ENCODE measurements around the gene TMEM63A.

TMEM63A gene

DNA sequence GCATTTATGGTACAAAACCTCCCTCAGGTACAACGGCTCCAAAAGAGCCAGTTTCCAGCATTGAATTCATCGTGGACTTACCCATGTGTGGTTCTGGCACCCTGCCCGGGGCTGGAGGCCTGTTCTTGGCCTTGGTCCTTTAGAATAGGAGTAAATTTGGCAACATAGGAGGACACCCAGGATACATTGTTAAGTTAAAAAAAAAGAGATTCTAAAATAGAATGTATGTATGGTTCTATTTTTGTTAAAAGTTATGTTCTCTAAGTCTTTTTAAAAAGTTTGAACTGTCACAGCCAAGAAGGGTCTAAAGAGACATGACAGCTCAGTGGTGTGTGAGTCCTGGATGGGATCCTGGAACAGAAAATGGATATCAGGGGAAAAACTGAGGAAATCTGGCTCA, 46.3 kb downstream of the TMEM63A start:
- Mint-ChIP-seq H3K4me3 (no peak overlapping the region), H3K36me3 (no peaks in the 10 kb centered on the region), H3K27me3 (no peaks in the 10 kb centered on the region), H3K27ac (peak overlapping the region; percentile 55), H3K9me3 (no peaks in the 10 kb centered on the region), H3K4me1 (peaks cover 18% of the 10 kb centered on the region)

GRCh38 chr1:225834417-225835329, 47.5 kb downstream of the TMEM63A start:
- peaks cover 7% of the 10 kb centered on the region for H3K4me1 Mint-ChIP-seq
- no peak overlapping the region for H3K27ac Mint-ChIP-seq
- H3K4me3 Mint-ChIP-seq = no peak overlapping the region
- no peaks in the 10 kb centered on the region for H3K27me3 Mint-ChIP-seq
- no peaks in the 10 kb centered on the region for H3K36me3 Mint-ChIP-seq
- no peaks in the 10 kb centered on the region for H3K9me3 Mint-ChIP-seq

GRCh38 chr1:225830841-225831240, 51.3 kb downstream of the TMEM63A start:
- peak overlapping the region; percentile 55 for H3K27ac Mint-ChIP-seq
- no peaks in the 10 kb centered on the region for H3K27me3 Mint-ChIP-seq
- no peaks in the 10 kb centered on the region for H3K4me1 Mint-ChIP-seq
- no peaks in the 10 kb centered on the region for H3K9me3 Mint-ChIP-seq
- H3K4me3 Mint-ChIP-seq = no peak overlapping the region
- no peaks in the 10 kb centered on the region for H3K36me3 Mint-ChIP-seq

GRCh38 chr1:225828706-225829345, 53.4 kb downstream of the TMEM63A start:
- H3K9me3 Mint-ChIP-seq = no peaks in the 10 kb centered on the region
- H3K36me3 Mint-ChIP-seq = no peaks in the 10 kb centered on the region
- no peaks in the 10 kb centered on the region for H3K4me1 Mint-ChIP-seq
- no peak overlapping the region for H3K27ac Mint-ChIP-seq
- H3K4me3 Mint-ChIP-seq = no peak overlapping the region
- no peaks in the 10 kb centered on the region for H3K27me3 Mint-ChIP-seq

GRCh38 chr1:225827076-225827475, 55.1 kb downstream of the TMEM63A start:
- no peaks in the 10 kb centered on the region for H3K27me3 Mint-ChIP-seq
- no peak overlapping the region for H3K4me3 Mint-ChIP-seq
- H3K9me3 Mint-ChIP-seq = no peaks in the 10 kb centered on the region
- H3K36me3 Mint-ChIP-seq = no peaks in the 10 kb centered on the region
- H3K27ac Mint-ChIP-seq = no peak overlapping the region
- H3K4me1 Mint-ChIP-seq = no peaks in the 10 kb centered on the region

- Mint-ChIP-seq H3K36me3 (no peaks in the 10 kb centered on the region), H3K4me1 (no peaks in the 10 kb centered on the region), H3K4me3 (no peak overlapping the region), H3K27ac (no peak overlapping the region), H3K9me3 (no peaks in the 10 kb centered on the region), H3K27me3 (no peaks in the 10 kb centered on the region)
Observed at GRCh38 chr1:225825607-225826007, 56.6 kb downstream of the TMEM63A start.

DNA sequence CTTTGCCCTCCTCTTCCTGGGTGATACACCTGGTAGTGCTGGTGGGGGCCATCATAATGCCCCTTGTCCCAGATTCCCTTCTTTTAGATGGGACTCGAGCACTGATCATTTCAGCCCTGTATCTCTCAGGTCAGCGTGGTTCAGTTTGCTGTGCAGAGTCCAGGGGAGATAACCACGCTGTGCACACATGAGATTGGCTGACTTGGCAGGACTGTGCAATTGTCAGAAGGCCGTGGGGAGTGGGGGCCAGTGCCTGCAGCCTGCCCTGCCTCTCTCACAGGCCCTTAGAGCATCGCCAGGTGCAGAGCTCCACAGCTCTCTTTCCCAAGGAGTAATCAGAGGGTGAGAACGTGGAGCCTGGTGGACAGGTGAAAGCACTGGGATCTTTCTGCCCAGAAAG, 57.1 kb downstream of the TMEM63A start:
- H3K4me3 Mint-ChIP-seq = no peak overlapping the region
- no peaks in the 10 kb centered on the region for H3K27me3 Mint-ChIP-seq
- no peaks in the 10 kb centered on the region for H3K36me3 Mint-ChIP-seq
- H3K9me3 Mint-ChIP-seq = no peaks in the 10 kb centered on the region
- H3K27ac Mint-ChIP-seq = no peak overlapping the region
- no peaks in the 10 kb centered on the region for H3K4me1 Mint-ChIP-seq

GRCh38 chr1:225824533-225824941, 57.6 kb downstream of the TMEM63A start:
- no peaks in the 10 kb centered on the region for H3K27me3 Mint-ChIP-seq
- H3K4me1 Mint-ChIP-seq = no peaks in the 10 kb centered on the region
- no peaks in the 10 kb centered on the region for H3K9me3 Mint-ChIP-seq
- H3K27ac Mint-ChIP-seq = no peak overlapping the region
- no peak overlapping the region for H3K4me3 Mint-ChIP-seq
- H3K36me3 Mint-ChIP-seq = no peaks in the 10 kb centered on the region

GRCh38 chr1:225823811-225824261, 58.3 kb downstream of the TMEM63A start:
- Mint-ChIP-seq H3K27ac (no peak overlapping the region), H3K9me3 (no peaks in the 10 kb centered on the region), H3K27me3 (no peaks in the 10 kb centered on the region), H3K4me3 (no peak overlapping the region), H3K36me3 (no peaks in the 10 kb centered on the region), H3K4me1 (no peaks in the 10 kb centered on the region)

- Mint-ChIP-seq H3K36me3 (no peaks in the 10 kb centered on the region), H3K27me3 (no peaks in the 10 kb centered on the region)
Observed at GRCh38 chr1:225822655-225823403, 59.4 kb downstream of the TMEM63A start.

DNA sequence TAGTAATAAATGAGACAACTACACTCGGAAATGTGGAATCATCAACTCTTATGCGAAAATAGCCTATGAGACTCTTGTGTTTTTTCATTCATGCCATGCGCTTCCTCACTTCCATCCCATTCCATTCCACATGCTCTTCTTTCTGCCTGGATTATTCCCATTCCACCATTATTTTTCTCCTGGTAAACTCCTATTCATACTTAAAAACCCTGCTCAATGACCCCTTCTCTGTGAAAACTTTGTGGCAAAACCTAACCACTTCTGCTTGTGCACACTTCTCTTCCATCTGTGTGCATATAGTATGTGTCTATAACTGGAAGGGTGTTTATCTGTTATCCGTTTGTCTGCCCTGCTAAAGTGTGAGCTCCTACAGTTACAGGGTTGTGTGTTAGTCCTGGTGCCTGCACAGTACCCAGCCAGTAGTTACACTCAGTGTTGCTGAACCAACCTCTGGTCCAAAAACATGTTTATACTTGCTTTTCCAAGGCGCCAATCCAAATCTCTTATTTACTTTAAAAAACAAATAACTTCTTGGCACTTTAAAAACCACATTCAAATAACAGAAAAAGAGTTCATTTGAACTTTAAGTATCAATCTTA, 61.6 kb downstream of the TMEM63A start:
- H3K36me3 Mint-ChIP-seq = no peaks in the 10 kb centered on the region
- no peaks in the 10 kb centered on the region for H3K27me3 Mint-ChIP-seq
- no peaks in the 10 kb centered on the region for H3K9me3 Mint-ChIP-seq
- H3K4me3 Mint-ChIP-seq = no peak overlapping the region
- H3K4me1 Mint-ChIP-seq = no peaks in the 10 kb centered on the region
- no peak overlapping the region for H3K27ac Mint-ChIP-seq

More at GRCh38 chr1:225822655-225823403, 59.4 kb downstream of the TMEM63A start:
- H3K4me3 Mint-ChIP-seq = no peak overlapping the region
- no peaks in the 10 kb centered on the region for H3K9me3 Mint-ChIP-seq
- H3K4me1 Mint-ChIP-seq = no peaks in the 10 kb centered on the region
- H3K27ac Mint-ChIP-seq = no peak overlapping the region

GRCh38 chr1:225819346-225820192, 62.6 kb downstream of the TMEM63A start:
- Mint-ChIP-seq H3K27me3 (no peaks in the 10 kb centered on the region), H3K4me3 (no peak overlapping the region), H3K9me3 (no peaks in the 10 kb centered on the region), H3K4me1 (no peaks in the 10 kb centered on the region), H3K27ac (peak overlapping the region; percentile 84), H3K36me3 (no peaks in the 10 kb centered on the region)

DNA sequence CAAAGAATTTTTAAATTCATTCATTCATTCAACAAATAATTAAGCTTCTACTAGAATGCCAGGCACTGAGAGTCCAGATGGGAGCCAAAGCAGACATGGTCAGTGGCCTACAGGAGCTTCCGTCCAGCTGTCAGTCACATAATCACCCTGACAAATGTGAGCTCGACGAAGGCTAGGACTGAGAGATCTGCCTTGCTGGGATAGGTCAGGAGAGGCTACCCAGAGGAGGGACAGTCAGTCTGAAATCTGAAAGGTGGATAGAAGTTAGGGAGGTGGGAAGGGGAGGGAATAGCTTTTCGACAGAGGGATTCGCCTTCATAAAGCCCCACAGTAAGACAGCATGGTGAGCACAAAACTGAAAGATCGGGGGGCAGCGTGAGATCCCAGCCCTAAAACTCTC, 64.0 kb downstream of the TMEM63A start:
- no peaks in the 10 kb centered on the region for H3K36me3 Mint-ChIP-seq
- no peak overlapping the region for H3K4me3 Mint-ChIP-seq
- no peaks in the 10 kb centered on the region for H3K4me1 Mint-ChIP-seq
- H3K27ac Mint-ChIP-seq = no peak overlapping the region
- H3K9me3 Mint-ChIP-seq = no peaks in the 10 kb centered on the region
- no peaks in the 10 kb centered on the region for H3K27me3 Mint-ChIP-seq

DNA sequence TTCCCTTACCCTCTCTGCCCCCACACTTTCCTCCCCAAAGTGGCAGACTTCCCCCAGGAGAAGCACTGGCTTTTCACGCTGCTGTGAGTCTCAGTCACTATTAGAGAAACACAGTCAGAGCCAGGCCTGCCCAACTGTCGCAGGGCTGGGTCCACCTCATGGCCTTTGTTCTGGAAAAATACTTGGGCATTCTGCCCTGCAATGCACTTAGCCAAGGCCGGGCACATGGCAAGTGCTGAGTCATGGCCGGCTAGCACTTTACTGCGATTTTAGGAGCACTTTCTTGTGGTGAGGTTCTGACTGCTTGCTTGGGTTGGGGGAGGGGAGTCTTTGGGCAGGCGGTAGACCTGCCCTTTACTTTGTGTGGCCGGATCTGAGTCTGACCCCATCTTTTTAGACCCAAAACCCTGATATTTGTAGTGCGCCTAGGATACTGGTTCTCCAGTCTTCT, 64.5 kb downstream of the TMEM63A start:
- H3K27me3 Mint-ChIP-seq = no peaks in the 10 kb centered on the region
- H3K27ac Mint-ChIP-seq = no peak overlapping the region
- H3K4me3 Mint-ChIP-seq = no peak overlapping the region
- no peaks in the 10 kb centered on the region for H3K36me3 Mint-ChIP-seq
- no peaks in the 10 kb centered on the region for H3K9me3 Mint-ChIP-seq
- no peaks in the 10 kb centered on the region for H3K4me1 Mint-ChIP-seq
